A172 (cell line): ENCODE data around the gene ICAM4. TPM values are rescaled to one million over a fixed set of nuclear protein-coding genes. Genes with fewer than 3 reads are reported as not detected.

ENCODE experiments used
- total RNA-seq: library from RNA; depleted of rRNA; stranded (reverse); fragments of >200 nt; shearing (Covaris generic); gene quantifications from 2 replicates; pipeline ENCODE4 v1.2.3, GENCODE V29; 2014; rRNA removed

Gene ICAM4
- total RNA-seq, 1 experiment from 2014 or later, result 0.09 TPM

Other genes starting within 250 kb of the ICAM4 start
- gene SHFL, start 200.6 kb upstream of the ICAM4 start, total RNA-seq, result 16.5 and 20.4 TPM in 2 replicates
- gene ANGPTL6, start 184.3 kb upstream of the ICAM4 start, total RNA-seq, result 0.47 and 0.86 TPM in 2 replicates
- 27.6 and 34.6 TPM in 2 replicates for gene PPAN, start 180.6 kb upstream of the ICAM4 start, total RNA-seq
- gene P2RY11, start 175.3 kb upstream of the ICAM4 start, total RNA-seq, result 1.5 and 2.9 TPM in 2 replicates
- gene EIF3G, start 167.1 kb upstream of the ICAM4 start, total RNA-seq, result 305 and 379 TPM in 2 replicates
- gene DNMT1, start 92.0 kb upstream of the ICAM4 start, total RNA-seq, result 99.5 and 132 TPM in 2 replicates
- 1.7 and 2.5 TPM in 2 replicates for gene S1PR2, start 55.6 kb upstream of the ICAM4 start, total RNA-seq
- 130 and 157 TPM in 2 replicates for gene MRPL4, start 34.7 kb upstream of the ICAM4 start, total RNA-seq
- 0.22 TPM in 1 of 2 replicates, not detected in the other for gene ICAM1, start 15.8 kb upstream of the ICAM4 start, total RNA-seq
- 0.19 and 0.53 TPM in 2 replicates for gene ICAM5, start 3.0 kb downstream of the ICAM4 start, total RNA-seq
- 1.3 and 1.5 TPM in 2 replicates for gene ZGLP1, start 22.9 kb downstream of the ICAM4 start, total RNA-seq
- gene FDX2, start 29.1 kb downstream of the ICAM4 start, total RNA-seq, result 50.7 and 57.2 TPM in 2 replicates
- gene RAVER1, start 46.6 kb downstream of the ICAM4 start, total RNA-seq, result 26.8 and 34.9 TPM in 2 replicates
- 3.6 and 8.9 TPM in 2 replicates for gene ICAM3, start 52.7 kb downstream of the ICAM4 start, total RNA-seq
- 59.7 and 112 TPM in 2 replicates for gene TYK2, start 93.6 kb downstream of the ICAM4 start, total RNA-seq
- gene CDC37, start 116.6 kb downstream of the ICAM4 start, total RNA-seq, result 260 and 268 TPM in 2 replicates
- gene PDE4A, start 133.6 kb downstream of the ICAM4 start, total RNA-seq, result 0.41 and 1.3 TPM in 2 replicates
- gene KEAP1, start 216.4 kb downstream of the ICAM4 start, total RNA-seq, result 118 and 128 TPM in 2 replicates
- gene S1PR5, start 230.5 kb downstream of the ICAM4 start, total RNA-seq, result 7.9 and 9.0 TPM in 2 replicates